ENCODE results near the gene SPON2.

DNA sequence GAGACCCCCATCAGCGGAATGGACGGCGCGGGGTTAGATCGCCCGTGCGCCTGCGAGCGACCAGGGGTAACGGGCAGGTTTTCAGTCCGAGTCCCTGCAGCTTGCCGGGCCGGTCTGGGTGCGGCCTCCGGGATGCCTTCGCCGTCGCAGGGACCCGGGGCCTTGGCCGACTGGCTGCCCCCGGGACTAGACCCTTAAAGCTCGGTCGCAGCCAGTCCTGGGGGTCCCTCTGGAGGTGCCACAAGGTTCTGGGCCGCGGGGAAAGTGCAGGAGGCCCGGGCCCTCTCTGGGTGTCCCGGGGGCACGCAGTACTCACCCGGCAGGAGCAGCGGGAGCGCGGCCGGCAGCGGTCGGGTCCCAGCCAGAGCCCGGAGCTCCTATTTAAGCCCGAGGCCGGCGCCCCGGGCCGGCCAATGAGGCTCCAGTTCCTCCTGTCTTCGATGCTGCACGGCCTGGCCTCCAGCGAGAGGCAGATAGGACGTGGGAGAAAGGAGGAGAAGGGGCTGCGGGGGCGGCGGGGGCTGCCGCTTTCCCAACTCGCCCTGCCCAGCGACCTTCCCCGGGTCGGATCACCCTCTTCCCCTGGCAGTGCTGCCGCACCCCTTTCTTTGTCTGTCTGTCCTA is at the start of gene SPON2:
- TF ChIP-seq HDGF (IDR thresholded peaks at IDR 0.05; ENCODE audit: borderline replicate concordance) (no peak), FOXA1 (IDR thresholded peaks at IDR 0.05) (no peak), SP1 (IDR thresholded peaks at IDR 0.05) (no peak), BHLHE40 (IDR thresholded peaks at IDR 0.05; ENCODE audit: borderline replicate concordance) (no peak), TARDBP (IDR thresholded peaks at IDR 0.05) (no peak), SUZ12 (IDR thresholded peaks at IDR 0.05) (no peak), NFRKB (IDR thresholded peaks at IDR 0.05) (no peak), FOXM1 (IDR thresholded peaks at IDR 0.05; ENCODE audit: borderline replicate concordance) (no peak), L3MBTL2 (conservative IDR thresholded peaks at IDR 0.05) (no peak), ELF4 (IDR thresholded peaks at IDR 0.05) (no peak)
- TF ChIP-seq, protein P1, sequence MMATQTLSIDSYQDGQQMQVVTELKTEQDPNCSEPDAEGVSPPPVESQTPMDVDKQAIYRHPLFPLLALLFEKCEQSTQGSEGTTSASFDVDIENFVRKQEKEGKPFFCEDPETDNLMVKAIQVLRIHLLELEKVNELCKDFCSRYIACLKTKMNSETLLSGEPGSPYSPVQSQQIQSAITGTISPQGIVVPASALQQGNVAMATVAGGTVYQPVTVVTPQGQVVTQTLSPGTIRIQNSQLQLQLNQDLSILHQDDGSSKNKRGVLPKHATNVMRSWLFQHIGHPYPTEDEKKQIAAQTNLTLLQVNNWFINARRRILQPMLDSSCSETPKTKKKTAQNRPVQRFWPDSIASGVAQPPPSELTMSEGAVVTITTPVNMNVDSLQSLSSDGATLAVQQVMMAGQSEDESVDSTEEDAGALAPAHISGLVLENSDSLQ (IDR thresholded peaks at IDR 0.05) = no peak

All from HEK293T (cell line).